Fibroblast of gingiva (primary cell): ENCODE data around the gene FLVCR1.
"Not testable (repeated sequence)": the region's sequence is repeated elsewhere in the genome, so short reads cannot be mapped to it uniquely, and the experiment has no call there.

ENCODE experiments used
- DNase-seq: peaks from one replicate; pipeline ENCODE4 v3.0.0-alpha.2; 2011; ENCODE audit warnings: low read depth

Gene FLVCR1

DNA sequence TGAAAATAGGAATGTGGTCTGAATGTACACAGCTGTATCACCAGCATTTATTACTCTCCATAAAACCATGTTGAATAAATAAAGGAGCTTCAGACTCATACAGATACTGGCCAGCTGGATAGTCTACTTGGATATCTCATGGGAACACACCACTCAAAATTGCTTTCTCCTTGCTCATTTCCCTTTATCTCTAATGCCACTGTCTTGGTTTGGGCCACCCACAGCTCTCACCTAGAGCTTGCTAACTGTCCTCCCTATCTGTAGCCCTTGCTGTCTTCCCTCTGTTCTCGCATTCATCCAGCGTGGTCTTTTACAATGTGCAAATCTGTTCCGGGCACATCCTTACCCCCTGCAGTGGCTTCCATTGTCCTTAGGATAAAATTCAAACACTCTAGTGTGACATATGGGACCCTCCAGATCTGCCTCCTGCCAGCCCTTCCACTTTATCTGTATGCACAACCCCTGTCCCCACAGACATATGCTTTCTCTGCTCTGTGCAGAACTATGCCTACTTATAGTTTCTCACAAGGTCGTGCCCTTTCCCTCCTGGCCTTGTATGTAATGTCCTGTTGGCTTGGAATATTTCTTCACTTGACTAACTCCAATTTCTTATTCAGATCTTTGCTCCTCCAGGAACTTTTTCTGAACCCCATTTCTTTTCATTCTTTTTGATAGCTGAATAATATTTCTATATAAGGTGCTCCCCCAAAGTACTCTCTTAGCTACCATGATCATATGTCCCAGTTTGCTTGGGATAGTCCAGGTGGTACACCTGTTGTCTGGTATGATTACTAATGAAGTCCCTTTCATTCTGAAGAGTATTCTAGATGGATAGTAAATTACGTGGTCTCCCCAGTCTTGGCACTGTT, 2.9 kb downstream of the FLVCR1 start:
- no peak for DNase-seq

DNA sequence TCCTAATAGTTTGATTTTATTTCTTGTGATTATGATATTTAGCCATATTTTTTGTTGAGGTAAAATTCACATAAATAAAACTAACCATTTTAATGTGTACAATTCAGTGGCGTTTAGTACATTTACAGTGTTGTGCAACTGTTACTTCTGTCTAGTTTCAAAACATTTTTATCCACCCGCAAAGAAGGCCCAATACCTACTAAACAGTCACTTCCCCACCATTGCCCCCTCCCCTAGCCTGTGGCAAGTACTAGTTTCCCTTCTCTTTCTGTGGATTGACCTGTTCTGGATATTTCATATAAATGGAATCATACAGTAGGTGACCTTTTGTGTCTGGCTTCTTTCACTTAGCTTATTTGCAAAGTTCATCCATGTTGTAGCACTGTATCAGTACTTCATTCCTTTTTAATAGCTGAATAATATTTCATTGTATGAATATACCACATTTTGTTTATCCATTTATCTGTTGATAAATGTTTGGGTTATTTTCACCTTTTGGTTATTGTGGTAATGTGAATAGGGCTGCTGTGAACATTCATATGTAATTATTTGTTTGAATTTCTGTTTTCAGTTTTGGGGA, 4.1 kb downstream of the FLVCR1 start:
- no peak for DNase-seq

DNA sequence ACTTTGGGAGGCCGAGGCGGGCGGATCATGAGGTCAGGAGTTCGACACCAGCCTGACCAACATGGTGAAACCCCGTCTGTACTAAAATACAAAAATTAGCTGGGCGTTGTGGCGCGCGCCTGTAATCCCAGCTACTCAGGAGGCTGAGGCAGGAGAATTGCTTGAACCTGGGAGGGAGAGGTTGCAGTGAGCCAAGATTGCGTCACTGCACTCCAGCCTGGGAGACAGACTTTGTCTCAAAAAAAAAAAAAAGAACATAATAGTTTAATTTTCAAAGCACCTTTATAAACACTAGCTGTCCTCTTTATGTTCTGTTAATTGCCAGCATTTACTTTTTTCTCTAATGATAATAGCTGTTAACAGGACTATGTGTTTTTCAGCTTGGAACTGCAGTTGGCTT, 5.3 kb downstream of the FLVCR1 start:
- DNase-seq: not testable (repeated sequence)

DNA sequence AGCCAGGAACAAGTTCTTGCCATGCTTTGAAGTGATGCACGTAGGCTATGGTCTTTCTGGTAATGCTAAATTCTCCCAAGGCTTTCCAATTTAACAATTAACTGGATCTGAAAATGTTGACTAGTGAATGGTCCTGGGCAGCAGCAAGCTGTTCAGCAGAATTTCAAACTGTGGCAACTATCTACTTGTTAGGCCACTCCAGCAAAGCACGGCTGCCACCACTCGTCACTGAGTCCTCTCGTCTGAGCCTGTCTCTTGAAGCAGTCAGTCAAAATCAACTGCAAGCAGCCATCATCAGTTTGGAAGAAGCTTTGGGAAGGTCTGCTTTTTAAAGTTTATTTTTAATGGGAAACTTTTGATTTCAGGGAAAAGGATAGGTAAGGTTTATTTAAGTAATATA, 6.1 kb downstream of the FLVCR1 start:
- DNase-seq: no peak

DNA sequence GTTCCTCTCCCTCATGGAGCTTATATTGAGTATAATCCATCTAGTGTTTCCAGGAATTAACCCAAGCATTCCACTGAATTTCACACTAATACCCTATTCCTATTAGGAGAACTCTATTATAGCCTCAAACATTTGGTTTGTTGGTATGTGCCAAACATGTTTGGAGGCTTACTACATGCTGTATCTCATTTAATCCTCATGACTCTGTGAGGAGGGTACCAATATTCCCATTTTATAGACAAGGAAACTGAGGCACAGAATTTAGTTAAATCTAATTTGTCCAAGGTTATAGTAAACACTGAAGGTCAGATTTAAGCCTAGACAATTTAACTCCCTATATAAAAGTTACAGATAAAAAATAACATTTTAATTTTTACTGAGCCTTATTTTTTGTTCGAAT, 9.1 kb downstream of the FLVCR1 start:
- no peak for DNase-seq

DNA sequence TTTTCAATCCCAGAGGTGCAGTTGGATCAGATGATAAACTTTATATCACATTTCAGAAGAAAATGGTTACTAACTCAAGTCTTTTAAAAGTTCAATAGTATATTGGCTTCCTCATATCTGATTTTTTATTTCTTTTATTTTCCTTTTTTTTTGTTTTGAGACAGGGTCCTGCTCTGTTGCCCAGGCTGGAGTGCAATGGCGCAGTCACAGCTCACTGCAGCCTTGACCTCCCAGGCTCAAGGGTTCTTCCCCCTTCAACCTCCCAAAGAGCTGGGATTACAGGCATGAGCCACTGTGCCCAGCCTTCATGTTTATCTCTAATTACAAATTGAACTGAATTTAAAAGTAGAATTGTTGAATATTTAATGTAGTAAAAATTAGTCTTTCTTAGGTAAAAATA, 13.9 kb downstream of the FLVCR1 start:
- DNase-seq: no peak

DNA sequence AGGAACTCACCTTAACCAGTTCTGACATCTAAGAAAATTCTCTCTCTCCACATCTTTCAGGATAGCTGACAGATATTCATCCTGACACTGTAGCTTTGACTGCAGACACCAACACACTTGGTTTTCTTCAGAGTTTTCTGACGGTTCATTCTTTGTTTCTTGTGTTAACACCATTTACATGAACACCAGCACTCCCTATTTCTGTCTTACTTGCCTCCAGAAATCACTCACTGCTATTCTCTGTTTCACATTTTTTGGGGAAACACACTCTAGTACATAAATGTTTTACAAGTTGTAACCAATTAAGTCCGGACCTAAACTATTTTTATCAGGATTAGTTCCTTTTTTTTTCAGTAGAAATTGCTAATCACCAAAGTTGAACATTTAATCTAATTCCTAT, 15.4 kb downstream of the FLVCR1 start:
- no peak for DNase-seq

DNA sequence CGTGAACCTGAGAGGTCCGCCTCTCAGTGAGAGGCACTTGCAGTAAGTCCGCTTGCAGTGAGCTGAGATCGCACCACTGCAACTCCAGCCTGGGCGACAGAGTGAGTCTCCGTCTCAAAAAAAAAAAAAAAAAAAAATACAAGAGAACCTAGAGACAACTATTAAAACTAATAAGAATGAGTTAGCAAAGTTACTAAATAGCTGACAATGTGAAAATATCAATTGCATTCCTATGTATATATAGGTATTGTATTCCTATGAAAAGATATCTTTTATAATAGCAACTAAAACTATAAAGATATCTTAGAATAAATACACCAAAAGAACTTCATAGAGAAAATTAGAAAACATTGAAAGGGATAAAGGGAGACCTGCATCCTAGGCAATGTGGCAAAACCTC, 20.3 kb downstream of the FLVCR1 start:
- DNase-seq: no peak

DNA sequence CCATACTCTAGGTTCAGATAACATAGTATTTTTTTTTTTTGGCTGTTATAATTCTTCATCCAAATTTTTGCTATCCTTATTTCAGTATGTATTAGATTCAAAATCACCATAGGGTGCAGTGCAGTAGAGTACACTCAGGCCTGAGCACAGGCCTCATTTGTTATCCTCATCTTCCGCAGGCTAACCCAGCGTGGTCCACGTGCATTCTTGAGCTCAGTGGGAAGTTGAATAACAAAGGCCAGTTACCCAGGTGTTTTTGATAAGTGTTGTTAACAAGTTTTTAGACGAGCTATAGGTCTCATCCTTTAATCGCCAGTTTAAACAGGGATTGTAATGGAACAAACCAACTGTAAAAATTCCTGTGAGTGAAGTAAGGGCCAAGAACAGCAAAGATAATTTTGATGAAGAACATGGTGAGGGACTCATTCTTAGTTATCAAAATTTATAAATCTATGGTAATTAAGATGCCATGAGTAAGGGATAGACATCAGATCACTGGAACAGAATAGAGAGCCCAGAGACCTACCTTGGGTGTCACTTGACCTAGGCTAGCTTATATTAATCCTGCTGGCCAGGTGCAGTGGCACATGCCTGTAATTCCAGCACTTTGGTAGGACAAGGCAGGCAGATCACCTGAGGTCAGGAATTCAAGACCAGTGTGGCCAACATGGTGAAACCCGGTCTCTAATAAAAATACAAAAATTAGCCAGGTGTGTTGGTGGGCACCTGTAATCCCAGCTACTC, 22.0 kb downstream of the FLVCR1 start:
- no peak for DNase-seq

DNA sequence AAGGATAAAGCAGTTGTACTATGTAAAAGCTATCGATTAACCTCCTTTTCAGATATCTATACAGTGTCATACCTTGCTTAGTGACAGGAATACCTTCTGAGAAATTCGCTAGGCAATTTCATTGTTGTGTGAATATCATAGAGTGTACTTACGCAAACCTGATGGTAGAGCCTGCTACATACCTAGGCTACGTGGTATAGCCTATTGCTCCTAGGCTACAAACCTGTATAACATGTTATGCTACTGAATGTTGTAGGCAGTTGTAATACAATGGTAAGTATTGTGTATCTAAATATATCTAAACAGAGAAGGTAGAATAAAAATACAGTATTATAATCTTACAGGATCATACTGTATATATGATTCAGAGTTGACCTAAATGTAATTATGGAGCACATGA, 26.5 kb downstream of the FLVCR1 start:
- no peak for DNase-seq

DNA sequence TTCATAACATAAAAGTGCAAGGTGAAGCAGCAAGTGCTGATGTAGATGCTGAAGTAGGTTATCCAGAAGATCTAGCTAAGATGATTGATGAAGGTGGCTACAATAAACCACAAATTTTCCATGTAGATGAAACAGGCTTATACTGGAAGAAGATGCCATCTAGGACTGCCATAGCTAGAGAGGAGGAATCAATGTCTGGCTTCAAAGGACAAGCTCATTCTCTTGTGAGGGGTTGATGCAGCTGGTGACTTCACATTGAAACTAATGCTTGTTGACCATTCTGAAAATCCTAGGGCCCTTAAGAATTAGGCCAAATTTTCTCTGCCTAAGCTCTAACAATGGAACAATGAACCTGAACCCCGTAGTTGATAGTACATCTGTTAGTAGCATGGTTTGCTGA, 34.0 kb downstream of the FLVCR1 start:
- no peak for DNase-seq

DNA sequence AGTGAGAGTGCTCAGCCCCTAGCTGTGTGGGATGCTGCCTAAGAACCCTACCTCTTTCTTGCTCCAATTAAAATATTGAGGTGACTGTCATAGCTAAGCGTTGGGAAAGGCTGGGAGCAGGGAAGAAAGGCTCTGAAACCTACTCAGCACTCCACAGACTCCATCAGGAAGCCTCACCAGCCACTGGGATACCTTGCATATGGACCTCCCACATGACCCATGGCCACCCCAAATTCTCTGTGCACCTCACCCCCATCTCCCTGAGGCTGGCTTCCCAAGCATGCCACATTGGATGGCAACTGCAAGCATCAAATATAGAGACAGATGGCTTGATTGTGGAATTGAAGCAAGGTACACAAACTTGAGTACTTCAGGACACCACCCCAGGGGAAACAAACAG, 41.8 kb downstream of the FLVCR1 start:
- no peak for DNase-seq

DNA sequence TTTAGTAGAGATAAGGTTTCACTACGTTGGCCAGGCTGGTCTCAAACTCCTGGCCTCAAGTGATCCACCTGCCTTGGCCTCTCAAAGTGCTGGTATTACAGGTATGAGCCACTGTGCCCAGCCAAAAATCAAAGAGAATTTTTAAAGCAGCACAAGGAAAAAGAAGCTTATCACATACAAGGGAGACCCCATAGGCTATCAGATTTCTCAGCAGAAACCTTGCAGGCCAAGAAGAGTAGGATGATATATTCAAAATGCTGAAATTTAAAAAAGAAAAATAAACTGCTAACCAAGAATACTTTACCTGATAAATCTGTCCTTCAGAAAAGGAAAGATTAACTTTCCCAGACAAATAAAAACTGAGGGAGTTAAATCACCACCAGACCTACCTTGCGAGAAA, 43.2 kb downstream of the FLVCR1 start:
- no peak for DNase-seq

DNA sequence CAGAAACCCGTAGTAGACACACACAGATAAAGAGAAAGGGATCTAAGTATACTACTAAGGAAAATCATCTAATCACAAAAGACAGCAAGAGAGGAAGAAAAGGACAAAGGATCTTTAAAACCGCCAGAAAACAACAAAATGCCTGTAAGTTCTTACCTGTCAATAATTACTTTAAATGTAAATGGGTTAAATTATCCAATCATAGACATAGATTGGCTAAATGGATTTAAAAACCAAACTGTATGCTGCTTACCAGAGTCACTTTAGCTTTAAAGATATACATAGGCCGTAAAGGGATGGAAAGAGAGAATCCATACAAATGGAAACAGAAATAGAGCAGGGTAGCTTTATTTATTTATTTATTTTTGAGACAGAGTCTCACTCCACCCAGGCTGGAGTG, 44.0 kb downstream of the FLVCR1 start:
- no peak for DNase-seq

DNA sequence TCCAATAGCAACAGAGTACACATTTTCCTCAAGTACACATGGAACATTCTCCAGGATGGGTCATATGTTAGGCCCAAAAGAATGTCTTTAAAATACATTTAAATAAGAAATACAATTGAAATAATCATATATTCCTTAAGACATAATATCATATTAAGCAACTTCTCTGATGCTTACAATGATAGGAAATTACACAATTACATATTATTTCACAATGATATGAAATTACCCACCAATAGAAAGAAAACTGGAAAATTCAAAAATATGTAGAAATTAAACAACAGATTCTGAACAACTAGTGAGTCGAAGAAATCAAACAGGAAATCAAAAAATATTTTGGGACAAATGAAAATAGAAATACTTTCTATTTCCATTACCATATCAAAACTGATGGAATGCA, 45.6 kb downstream of the FLVCR1 start:
- DNase-seq: no peak

DNA sequence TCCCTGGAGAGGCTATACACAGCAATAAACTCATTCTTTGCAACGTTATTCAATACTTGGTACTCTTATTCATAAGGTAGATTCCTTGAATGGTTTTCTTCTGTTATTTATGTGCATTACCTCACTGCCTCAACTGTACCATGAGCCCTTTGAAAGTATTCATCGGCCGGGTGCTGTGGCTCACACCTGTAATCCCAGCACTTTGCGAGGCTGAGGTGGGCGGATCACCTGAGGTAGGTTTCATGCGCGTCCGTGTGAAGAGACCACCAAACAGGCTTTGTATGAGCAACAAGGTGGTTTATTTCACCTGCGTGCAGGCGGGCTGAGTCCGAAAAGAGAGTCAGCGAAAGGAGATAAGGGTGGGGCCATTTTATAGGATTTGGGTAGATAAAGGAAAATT, 50.0 kb downstream of the FLVCR1 start:
- not testable (repeated sequence) for DNase-seq

DNA sequence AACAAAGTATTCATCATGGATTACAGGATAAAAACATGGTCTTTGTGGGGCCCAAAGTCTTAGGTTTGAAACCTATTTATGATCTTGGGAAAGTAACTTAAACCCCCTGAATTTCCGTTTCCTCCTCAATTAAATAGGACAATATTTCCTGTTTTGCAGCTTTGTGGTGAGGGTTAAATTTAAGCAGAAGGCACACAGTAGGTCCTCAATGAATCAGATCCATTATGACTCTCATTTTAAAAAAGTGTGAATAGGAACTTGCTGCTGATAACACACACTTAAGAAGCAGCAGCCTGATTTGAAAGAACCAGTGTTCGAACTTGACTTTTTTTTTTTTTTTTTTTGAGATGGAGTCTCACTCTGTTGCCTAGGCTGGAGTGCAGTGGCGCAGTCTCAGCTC, 50.9 kb downstream of the FLVCR1 start:
- no peak for DNase-seq

DNA sequence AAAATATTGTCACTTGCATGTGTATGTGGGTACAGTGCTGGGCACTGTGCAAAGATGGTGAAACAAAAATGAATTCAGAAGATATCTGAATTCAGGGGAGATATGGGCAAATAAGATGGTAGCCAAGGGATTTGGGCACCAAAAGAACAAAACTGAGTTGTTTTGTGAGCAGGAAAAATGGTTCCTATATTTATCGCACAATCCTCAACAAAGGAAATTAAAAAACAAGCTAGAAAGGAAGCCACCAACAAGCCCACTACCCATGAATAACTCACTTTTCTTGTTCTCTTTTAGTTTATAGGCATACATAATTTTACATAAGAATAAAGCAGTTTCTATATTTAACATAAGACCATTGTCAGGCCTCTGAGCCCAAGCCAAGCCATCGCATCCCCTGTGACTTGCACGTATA, 51.6 kb downstream of the FLVCR1 start:
- no peak for DNase-seq

DNA sequence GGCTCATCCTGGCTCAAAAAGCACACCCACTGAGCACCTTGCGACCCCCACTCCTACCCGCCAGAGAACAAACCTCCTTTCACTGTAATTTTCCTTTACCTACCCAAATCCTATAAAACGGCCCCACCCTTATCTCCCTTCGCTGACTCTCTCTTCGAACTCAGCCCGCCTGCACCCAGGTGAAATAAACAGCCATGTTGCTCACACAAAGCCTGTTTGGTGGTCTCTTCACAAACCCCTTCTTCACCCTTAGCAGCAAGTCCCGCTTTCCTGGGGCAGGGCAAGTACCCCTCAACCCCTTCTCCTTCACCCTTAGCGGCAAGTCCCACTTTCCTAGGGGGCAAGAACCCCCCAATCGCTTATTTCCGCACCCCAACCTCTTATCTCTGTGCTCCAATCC, 52.1 kb downstream of the FLVCR1 start:
- DNase-seq: not testable (repeated sequence)

DNA sequence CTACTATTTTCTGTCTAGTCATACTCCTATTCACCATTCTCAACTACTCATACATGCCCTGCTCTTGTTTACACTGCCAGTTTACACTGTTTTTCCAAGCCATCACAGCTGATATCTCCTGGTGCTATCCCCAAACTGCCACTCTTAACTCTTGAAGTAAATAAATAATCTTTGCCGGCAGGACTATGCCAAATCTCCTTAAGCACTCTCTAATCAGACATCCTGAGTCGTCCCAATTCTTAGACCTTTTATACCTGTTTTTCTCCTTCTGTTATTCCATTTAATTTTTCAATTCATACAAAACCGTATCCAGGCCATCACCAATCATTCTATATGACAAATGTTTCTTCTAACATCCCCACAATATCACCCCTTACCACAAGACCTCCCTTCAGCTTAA, 55.6 kb downstream of the FLVCR1 start:
- not testable (repeated sequence) for DNase-seq

DNA sequence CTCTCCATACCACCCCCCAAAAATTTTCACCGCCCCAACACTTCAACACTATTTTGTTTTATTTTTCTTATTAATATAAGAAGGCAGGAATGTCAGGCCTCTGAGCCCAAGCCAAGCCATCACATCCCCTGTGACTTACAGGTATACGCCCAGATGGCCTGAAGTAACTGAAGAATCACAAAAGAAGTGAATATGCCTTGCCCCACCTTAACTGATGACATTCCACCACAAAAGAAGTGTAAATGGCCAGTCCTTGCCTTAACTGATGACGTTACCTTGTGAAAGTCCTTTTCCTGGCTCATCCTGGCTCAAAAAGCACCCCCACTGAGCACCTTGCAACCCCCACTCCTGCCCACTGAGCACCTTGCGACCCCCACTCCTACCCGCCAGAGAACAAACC, 56.0 kb downstream of the FLVCR1 start:
- DNase-seq: not testable (repeated sequence)

DNA sequence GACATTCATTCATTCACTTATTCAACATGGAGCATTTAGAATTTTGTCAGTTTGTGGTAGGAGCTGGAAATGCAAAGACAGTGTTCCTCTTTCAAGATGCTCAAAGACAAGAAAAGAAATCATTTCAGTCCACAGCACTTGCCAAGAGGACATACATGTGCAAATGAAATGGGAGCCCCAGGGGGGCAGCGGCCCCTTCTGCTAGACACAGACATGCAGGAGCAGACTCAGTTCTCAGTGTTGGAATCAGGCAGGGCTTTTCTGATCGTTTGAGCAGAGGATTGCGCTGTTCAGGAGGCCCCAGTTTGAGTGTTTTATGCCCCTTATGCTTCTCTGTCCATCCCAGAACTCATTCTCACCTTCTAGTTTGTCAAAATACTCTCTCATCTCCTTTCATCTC, 56.7 kb downstream of the FLVCR1 start:
- no peak for DNase-seq
